ENCODE measurements around the gene LRG1. TPM values are rescaled to one million over a fixed set of nuclear protein-coding genes. Genes with fewer than 3 reads are reported as not detected.

Gene LRG1
- total and polyA plus RNA-seq, 2 experiments from 2014 or later = 0.21 to 0.45 TPM

- Mint-ChIP-seq H3K4me1 (peaks cover 14% of the 10 kb centered on the region), H3K9me3 (no peaks in the 10 kb centered on the region), H3K36me3 (ENCODE audit: low read depth) (no peaks in the 10 kb centered on the region), H3K27ac (no peak overlapping the region), H3K4me3 (peak overlapping the region; percentile 85), H3K27me3 (ENCODE audit: insufficient read depth, low read depth, poor library complexity) (peaks cover 28% of the 10 kb centered on the region)
- TF ChIP-seq JUNB (IDR thresholded peaks at IDR 0.05; ENCODE audit: unreplicated experiment) (no peak), EZH2phosphoT487 (IDR thresholded peaks at IDR 0.05; ENCODE audit: unreplicated experiment) (no peak), ZNF331 (CRISPR knock-in tag; IDR thresholded peaks at IDR 0.05; ENCODE audit: low read depth) (no peak), POLR2AphosphoS5 (IDR thresholded peaks at IDR 0.05; ENCODE audit: low read depth) (no peak), NANOG (IDR thresholded peaks at IDR 0.05; ENCODE audit: borderline replicate concordance) (no peak), ZNF114 (CRISPR knock-in tag; IDR thresholded peaks at IDR 0.05) (no peak), EZH2 (IDR thresholded peaks at IDR 0.05; ENCODE audit: low read depth, unreplicated experiment) (no peak), STAT1 (IDR thresholded peaks at IDR 0.05; ENCODE audit: unreplicated experiment) (no peak), CREB1 (CRISPR knock-in tag; IDR thresholded peaks at IDR 0.05; ENCODE audit: low read depth) (no peak)
- TF ChIP-seq, protein P1, sequence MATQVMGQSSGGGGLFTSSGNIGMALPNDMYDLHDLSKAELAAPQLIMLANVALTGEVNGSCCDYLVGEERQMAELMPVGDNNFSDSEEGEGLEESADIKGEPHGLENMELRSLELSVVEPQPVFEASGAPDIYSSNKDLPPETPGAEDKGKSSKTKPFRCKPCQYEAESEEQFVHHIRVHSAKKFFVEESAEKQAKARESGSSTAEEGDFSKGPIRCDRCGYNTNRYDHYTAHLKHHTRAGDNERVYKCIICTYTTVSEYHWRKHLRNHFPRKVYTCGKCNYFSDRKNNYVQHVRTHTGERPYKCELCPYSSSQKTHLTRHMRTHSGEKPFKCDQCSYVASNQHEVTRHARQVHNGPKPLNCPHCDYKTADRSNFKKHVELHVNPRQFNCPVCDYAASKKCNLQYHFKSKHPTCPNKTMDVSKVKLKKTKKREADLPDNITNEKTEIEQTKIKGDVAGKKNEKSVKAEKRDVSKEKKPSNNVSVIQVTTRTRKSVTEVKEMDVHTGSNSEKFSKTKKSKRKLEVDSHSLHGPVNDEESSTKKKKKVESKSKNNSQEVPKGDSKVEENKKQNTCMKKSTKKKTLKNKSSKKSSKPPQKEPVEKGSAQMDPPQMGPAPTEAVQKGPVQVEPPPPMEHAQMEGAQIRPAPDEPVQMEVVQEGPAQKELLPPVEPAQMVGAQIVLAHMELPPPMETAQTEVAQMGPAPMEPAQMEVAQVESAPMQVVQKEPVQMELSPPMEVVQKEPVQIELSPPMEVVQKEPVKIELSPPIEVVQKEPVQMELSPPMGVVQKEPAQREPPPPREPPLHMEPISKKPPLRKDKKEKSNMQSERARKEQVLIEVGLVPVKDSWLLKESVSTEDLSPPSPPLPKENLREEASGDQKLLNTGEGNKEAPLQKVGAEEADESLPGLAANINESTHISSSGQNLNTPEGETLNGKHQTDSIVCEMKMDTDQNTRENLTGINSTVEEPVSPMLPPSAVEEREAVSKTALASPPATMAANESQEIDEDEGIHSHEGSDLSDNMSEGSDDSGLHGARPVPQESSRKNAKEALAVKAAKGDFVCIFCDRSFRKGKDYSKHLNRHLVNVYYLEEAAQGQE (IDR thresholded peaks at IDR 0.05; ENCODE audit: unreplicated experiment) = no peak
- TF ChIP-seq, protein P2, sequence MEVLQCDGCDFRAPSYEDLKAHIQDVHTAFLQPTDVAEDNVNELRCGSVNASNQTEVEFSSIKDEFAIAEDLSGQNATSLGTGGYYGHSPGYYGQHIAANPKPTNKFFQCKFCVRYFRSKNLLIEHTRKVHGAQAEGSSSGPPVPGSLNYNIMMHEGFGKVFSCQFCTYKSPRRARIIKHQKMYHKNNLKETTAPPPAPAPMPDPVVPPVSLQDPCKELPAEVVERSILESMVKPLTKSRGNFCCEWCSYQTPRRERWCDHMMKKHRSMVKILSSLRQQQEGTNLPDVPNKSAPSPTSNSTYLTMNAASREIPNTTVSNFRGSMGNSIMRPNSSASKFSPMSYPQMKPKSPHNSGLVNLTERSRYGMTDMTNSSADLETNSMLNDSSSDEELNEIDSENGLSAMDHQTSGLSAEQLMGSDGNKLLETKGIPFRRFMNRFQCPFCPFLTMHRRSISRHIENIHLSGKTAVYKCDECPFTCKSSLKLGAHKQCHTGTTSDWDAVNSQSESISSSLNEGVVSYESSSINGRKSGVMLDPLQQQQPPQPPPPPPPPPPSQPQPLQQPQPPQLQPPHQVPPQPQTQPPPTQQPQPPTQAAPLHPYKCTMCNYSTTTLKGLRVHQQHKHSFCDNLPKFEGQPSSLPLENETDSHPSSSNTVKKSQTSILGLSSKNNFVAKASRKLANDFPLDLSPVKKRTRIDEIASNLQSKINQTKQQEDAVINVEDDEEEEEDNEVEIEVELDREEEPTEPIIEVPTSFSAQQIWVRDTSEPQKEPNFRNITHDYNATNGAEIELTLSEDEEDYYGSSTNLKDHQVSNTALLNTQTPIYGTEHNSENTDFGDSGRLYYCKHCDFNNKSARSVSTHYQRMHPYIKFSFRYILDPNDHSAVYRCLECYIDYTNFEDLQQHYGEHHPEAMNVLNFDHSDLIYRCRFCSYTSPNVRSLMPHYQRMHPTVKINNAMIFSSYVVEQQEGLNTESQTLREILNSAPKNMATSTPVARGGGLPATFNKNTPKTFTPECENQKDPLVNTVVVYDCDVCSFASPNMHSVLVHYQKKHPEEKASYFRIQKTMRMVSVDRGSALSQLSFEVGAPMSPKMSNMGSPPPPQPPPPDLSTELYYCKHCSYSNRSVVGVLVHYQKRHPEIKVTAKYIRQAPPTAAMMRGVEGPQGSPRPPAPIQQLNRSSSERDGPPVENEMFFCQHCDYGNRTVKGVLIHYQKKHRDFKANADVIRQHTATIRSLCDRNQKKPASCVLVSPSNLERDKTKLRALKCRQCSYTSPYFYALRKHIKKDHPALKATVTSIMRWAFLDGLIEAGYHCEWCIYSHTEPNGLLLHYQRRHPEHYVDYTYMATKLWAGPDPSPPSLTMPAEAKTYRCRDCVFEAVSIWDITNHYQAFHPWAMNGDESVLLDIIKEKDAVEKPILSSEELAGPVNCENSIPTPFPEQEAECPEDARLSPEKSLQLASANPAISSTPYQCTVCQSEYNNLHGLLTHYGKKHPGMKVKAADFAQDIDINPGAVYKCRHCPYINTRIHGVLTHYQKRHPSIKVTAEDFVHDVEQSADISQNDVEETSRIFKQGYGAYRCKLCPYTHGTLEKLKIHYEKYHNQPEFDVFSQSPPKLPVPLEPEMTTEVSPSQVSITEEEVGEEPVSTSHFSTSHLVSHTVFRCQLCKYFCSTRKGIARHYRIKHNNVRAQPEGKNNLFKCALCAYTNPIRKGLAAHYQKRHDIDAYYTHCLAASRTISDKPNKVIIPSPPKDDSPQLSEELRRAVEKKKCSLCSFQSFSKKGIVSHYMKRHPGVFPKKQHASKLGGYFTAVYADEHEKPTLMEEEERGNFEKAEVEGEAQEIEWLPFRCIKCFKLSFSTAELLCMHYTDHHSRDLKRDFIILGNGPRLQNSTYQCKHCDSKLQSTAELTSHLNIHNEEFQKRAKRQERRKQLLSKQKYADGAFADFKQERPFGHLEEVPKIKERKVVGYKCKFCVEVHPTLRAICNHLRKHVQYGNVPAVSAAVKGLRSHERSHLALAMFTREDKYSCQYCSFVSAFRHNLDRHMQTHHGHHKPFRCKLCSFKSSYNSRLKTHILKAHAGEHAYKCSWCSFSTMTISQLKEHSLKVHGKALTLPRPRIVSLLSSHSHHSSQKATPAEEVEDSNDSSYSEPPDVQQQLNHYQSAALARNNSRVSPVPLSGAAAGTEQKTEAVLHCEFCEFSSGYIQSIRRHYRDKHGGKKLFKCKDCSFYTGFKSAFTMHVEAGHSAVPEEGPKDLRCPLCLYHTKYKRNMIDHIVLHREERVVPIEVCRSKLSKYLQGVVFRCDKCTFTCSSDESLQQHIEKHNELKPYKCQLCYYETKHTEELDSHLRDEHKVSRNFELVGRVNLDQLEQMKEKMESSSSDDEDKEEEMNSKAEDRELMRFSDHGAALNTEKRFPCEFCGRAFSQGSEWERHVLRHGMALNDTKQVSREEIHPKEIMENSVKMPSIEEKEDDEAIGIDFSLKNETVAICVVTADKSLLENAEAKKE (CRISPR knock-in tag; IDR thresholded peaks at IDR 0.05) = no peak
- TF ChIP-seq, protein P3, sequence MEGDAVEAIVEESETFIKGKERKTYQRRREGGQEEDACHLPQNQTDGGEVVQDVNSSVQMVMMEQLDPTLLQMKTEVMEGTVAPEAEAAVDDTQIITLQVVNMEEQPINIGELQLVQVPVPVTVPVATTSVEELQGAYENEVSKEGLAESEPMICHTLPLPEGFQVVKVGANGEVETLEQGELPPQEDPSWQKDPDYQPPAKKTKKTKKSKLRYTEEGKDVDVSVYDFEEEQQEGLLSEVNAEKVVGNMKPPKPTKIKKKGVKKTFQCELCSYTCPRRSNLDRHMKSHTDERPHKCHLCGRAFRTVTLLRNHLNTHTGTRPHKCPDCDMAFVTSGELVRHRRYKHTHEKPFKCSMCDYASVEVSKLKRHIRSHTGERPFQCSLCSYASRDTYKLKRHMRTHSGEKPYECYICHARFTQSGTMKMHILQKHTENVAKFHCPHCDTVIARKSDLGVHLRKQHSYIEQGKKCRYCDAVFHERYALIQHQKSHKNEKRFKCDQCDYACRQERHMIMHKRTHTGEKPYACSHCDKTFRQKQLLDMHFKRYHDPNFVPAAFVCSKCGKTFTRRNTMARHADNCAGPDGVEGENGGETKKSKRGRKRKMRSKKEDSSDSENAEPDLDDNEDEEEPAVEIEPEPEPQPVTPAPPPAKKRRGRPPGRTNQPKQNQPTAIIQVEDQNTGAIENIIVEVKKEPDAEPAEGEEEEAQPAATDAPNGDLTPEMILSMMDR (conservative IDR thresholded peaks at IDR 0.05; ENCODE audit: low read depth in 2 of 2) = no peak
- TF ChIP-seq, protein P4, sequence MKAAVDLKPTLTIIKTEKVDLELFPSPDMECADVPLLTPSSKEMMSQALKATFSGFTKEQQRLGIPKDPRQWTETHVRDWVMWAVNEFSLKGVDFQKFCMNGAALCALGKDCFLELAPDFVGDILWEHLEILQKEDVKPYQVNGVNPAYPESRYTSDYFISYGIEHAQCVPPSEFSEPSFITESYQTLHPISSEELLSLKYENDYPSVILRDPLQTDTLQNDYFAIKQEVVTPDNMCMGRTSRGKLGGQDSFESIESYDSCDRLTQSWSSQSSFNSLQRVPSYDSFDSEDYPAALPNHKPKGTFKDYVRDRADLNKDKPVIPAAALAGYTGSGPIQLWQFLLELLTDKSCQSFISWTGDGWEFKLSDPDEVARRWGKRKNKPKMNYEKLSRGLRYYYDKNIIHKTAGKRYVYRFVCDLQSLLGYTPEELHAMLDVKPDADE (IDR thresholded peaks at IDR 0.05) = no peak
- peaks cover 27% of the 10 kb centered on the region; the same call in 1 of the 2 replicates for H3F3A ChIP-seq (replicated peaks; ENCODE audit: low read depth)
- H3K4me1 ChIP-seq (ENCODE audit: insufficient read depth) = peaks cover 15% of the 10 kb centered on the region
- H3K27ac ChIP-seq (ENCODE audit: low read depth) = no peak overlapping the region
- peaks cover 21% of the 10 kb centered on the region for H3K79me2 ChIP-seq (replicated peaks; ENCODE audit: insufficient read depth)
- peak overlapping the region; percentile 84 for H3K4me2 ChIP-seq
- no peaks in the 10 kb centered on the region for H3K9me2 ChIP-seq (ENCODE audit: insufficient read depth)
- peaks cover 8% of the 10 kb centered on the region; the same call in 1 of the 2 replicates for H4K20me1 ChIP-seq (replicated peaks; ENCODE audit: insufficient read depth)
- ATAC-seq = no peak
- H3K4me3 ChIP-seq = peak overlapping the region; percentile 80
- peaks cover 35% of the 10 kb centered on the region for H3K27me3 ChIP-seq (ENCODE audit: insufficient read depth)
- no peak overlapping the region for H2AFZ ChIP-seq
- no peaks in the 10 kb centered on the region for H3K36me3 ChIP-seq (ENCODE audit: insufficient read depth)
- DNase-seq (ENCODE audit: low spot score) = peak; percentile 56
Observed at GRCh38 chr19:4580961-4581665, 41.3 kb upstream of the LRG1 start.

Measured in GM23338 (cell line).